PFSK-1 (cell line): Measurements from ENCODE around the gene PTPRO.

Experiments
- FOXP2 ChIP-seq: optimal IDR thresholded peaks from 2 replicates; pipeline ENCODE3; 2011; ENCODE audit warnings: borderline replicate concordance, control low read depth, inconsistent platforms; ENCODE audit not compliant: insufficient read depth; ENCODE audit errors: extremely low read length, extremely low read depth
- POLR2AphosphoS5 ChIP-seq: IDR thresholded peaks from 2 replicates; pipeline ENCODE4 v1.6.1; 2012; ENCODE audit warnings: low read depth, mild to moderate bottlenecking, control low read depth, low read length, moderate library complexity
- REST ChIP-seq, 2 experiments: IDR thresholded peaks; 2 replicates each; pipeline versions ENCODE4 v1.6.1 to v1.8.0; 2011 to 2012; ENCODE audit warnings: low read depth in 2 of 2, low read length in 2 of 2, control low read depth in 1 of 2, inconsistent platforms in 1 of 2, mild to moderate bottlenecking in 1 of 2, moderate library complexity in 1 of 2; ENCODE audit not compliant: insufficient read depth in 1 of 2
- TAF1 ChIP-seq: IDR thresholded peaks from 2 replicates; pipeline ENCODE4 v1.6.1; 2012; ENCODE audit warnings: low read length, control low read depth, borderline replicate concordance; ENCODE audit not compliant: insufficient read depth

GRCh38 chr12:15505616-15506015, 183.3 kb downstream of the PTPRO start:
- no peak for TF ChIP-seq POLR2AphosphoS5
- TF ChIP-seq TAF1, result no peak
- no peak for TF ChIP-seq REST (IDR thresholded peaks at IDR 0.05; ENCODE audit: insufficient read depth in 1 of 2, low read depth in 2 of 2, low read length in 2 of 2)
- TF ChIP-seq FOXP2, result no peak
